AG09309 (cell line): Measurements from ENCODE around the gene NEK4.
"Not testable (repeated sequence)": the region's sequence is repeated elsewhere in the genome, so short reads cannot be mapped to it uniquely, and the experiment has no call there.

Source experiments
- DNase-seq: peaks from one replicate; pipeline ENCODE4 v3.0.0-alpha.2; 2010; ENCODE audit warnings: low read depth
- H3K4me3 ChIP-seq: 2 replicates; pipeline ENCODE4 v1.5.1; 2011; ENCODE audit warnings: mild to moderate bottlenecking, low read depth, low read length, moderate library complexity; ENCODE audit not compliant: control insufficient read depth
- TF ChIP-seq, protein P1 (sequence below): IDR thresholded peaks from 2 replicates; pipeline ENCODE4 v1.5.1; 2011; ENCODE audit warnings: mild to moderate bottlenecking, low read depth, low read length, inconsistent platforms; ENCODE audit not compliant: insufficient read depth, control insufficient read depth; ENCODE audit errors: missing control alignments

Gene NEK4

DNA sequence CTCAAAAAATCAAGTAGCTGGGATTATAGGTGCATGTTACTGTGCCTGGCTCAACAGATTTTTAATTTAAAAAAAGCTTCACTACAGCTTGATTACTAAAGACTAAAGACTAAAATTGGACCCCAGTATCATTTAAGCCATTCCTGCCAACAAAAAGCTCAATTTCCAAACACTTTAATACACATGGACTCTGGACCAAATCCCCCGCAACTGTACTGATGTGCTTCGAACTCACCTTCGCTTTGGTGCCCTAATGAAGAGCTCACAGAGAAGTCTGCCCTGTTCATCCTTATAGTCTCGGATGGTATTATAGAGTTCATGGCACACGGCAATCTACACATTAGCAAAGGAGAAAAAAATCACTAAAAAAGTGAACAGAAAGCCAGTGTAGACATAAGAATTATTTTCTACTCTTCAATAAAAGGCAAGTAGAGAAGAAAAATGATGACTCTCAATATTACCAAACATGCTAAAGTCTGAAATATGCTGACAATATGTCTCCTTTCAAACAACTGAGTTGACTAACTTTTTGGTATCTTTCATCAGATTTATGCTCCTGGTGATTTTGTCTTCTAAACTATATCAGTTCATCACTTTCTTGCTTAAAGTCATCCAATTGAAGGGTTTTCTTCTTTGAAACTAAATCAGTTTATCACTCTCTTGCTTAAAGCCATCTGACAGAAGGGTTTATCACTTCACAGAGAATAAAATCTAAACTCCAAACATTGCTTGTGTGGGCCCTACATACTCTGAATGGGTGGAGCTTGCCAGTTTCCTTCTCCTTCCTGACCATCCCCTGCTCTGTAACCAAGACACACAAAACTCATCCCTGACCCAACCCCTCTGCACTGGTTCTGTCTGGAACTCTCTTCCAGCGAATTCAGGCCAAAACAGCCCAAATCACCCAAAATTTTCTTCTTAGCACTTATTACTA lies 92.2 kb downstream of the NEK4 start:
- no peak overlapping the region for H3K4me3 ChIP-seq
- DNase-seq: no peak
- TF ChIP-seq, protein P1, sequence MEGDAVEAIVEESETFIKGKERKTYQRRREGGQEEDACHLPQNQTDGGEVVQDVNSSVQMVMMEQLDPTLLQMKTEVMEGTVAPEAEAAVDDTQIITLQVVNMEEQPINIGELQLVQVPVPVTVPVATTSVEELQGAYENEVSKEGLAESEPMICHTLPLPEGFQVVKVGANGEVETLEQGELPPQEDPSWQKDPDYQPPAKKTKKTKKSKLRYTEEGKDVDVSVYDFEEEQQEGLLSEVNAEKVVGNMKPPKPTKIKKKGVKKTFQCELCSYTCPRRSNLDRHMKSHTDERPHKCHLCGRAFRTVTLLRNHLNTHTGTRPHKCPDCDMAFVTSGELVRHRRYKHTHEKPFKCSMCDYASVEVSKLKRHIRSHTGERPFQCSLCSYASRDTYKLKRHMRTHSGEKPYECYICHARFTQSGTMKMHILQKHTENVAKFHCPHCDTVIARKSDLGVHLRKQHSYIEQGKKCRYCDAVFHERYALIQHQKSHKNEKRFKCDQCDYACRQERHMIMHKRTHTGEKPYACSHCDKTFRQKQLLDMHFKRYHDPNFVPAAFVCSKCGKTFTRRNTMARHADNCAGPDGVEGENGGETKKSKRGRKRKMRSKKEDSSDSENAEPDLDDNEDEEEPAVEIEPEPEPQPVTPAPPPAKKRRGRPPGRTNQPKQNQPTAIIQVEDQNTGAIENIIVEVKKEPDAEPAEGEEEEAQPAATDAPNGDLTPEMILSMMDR: no peak

DNA sequence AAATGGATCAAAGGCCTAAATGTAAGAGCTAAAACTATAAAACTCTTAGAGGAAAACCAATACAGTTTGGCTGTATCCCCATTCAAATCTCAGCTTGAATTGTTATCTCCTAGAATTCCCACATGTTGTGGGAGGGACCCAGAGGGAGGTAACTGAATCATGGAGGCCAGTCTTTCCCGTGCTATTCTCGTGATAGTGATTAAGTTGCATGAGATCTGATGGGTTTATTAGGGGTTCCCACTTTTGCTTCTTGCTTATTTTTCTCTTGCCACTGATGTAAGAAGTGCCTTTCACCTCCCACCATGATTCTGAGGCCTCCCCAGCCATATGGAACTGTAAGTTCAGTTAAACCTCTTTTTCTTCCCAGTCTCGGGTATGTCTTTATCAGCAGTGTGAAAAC lies 94.5 kb downstream of the NEK4 start:
- not testable (repeated sequence) for H3K4me3 ChIP-seq, DNase-seq

DNA sequence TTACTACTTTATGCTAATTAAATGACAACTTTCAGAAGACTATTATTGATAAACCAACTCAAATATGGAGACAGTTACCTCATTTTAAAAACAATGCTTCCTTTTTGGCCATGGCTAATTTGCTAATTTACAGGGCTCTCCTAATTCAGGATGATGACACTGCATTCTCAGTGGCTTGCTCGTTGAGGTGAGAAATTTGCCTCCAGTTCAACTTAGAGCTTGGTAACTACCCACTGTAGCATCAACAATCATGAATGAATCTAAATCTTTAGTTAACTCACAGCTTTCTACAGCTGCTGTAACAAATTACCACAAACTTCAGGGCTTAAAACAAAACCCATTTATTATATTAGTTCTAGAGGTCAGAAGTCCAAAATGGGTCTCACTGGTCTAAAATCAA lies 99.1 kb downstream of the NEK4 start:
- no peak overlapping the region for H3K4me3 ChIP-seq
- no peak for DNase-seq
- TF ChIP-seq, protein P1: no peak

DNA sequence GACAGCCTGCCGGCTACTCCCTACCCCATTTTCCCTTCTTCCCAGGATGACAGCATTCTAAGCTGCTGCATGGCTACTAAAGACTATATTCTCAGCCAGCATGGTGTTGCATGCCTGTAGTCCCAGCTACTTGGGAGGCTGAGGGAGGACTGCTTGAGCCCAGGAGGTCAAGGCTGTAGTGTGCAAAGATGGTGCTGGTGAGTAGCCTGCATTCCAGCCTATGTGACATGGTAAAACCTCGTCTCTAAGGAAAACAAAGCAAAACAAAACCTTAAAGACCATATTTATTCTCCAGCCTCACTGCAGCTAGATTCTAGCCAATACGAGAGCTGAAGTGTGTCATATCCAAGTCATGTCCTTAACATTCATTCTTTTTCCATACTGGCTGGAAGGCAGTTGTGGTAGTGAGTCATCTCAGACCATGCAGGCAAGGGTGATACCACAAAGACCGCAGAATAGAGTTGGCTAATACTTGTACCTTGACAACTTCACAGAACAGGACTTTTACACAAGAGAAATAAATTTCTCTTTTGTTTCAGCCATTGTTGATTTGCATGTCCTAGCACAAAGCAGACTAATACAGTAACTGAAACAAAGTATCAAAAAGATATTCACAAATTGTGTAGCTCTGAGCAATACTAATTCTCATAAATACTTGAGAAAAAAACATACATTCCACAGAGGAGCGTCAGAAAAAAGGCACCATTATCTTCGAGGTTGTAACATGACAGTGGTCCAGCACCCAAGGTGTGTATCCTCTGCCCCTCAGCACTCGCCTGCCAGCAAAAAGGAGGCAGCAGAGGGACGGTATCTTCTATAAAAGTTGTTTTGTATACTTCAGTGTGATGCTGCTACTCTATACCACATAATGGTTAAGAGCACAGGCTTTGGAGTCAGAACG lies 99.9 kb downstream of the NEK4 start:
- peak; percentile 100 for DNase-seq
- H3K4me3 ChIP-seq: no peak overlapping the region
- TF ChIP-seq, protein P1: no peak

DNA sequence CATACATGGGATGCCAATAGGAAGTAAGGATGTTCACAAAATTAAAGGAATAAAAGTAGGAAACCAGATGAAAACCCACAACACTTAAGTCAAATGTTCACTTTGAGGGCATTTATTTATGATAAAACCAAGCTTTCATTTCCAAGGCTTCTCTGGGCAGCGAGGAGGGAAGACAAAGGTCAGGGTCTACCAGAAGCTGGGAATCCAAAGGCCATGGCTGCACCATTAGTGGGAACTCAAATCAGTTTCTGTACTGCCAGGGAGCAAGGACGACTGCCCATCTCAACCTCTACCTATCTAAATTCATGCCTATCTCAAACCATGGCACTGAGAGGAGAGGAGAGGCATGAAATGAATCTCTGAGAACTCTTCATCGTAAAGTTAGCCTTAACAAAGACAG lies 107.6 kb downstream of the NEK4 start:
- no peak for DNase-seq
- TF ChIP-seq, protein P1: no peak
- no peak overlapping the region for H3K4me3 ChIP-seq

DNA sequence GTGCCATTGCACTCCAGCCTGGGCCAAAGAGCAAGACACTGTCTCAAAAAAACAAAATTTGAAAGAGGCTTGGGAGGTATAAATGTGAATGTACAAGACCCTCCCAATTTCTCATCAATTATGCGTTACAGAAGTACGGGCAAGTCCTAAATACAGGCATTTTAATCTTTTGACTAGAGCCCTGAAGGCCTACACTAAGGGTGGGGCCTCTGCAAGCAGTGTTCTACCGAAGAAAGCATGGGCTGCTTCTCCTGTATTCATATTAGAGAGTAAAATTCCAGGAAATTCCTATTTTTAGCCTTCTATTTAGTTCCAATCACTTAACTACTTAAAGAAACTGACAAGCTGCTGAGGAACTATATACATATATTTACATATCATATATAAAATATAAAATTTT lies 110.7 kb downstream of the NEK4 start:
- DNase-seq: no peak
- TF ChIP-seq, protein P1: no peak
- no peak overlapping the region for H3K4me3 ChIP-seq
